GM19023 (cell line): ENCODE measurements around the gene MOGAT3.
A peak's percentile ranks its signal among the peaks of the same experiment; 100 is the strongest.

Experiments used
- ATAC-seq: cut with Tn5 transposase; IDR thresholded peaks from one replicate; pipeline ENCODE4 v1.9.1; 2021; ENCODE audit warnings: mild to moderate bottlenecking, moderate library complexity; ENCODE audit not compliant: unreplicated experiment

Gene MOGAT3

GRCh38 chr7:101173752-101174244, 27.0 kb downstream of the MOGAT3 start:
- ATAC-seq = no peak

GRCh38 chr7:101172854-101173751, 27.7 kb downstream of the MOGAT3 start:
- no peak for ATAC-seq

GRCh38 chr7:101172005-101172853, 28.6 kb downstream of the MOGAT3 start:
- ATAC-seq = no peak

- no peak for ATAC-seq
These were observed 29.4 kb downstream of the MOGAT3 start for GRCh38 chr7:101171442-101171837.

GRCh38 chr7:101170617-101171441, 30.0 kb downstream of the MOGAT3 start:
- ATAC-seq = no peak

GRCh38 chr7:101169838-101170551, 30.8 kb downstream of the MOGAT3 start:
- ATAC-seq = no peak

- no peak for ATAC-seq
These were observed 31.6 kb downstream of the MOGAT3 start for GRCh38 chr7:101169110-101169837.

- no peak for ATAC-seq
These were observed 32.3 kb downstream of the MOGAT3 start for GRCh38 chr7:101168412-101169049.

GRCh38 chr7:101167645-101168411, 33.0 kb downstream of the MOGAT3 start:
- no peak for ATAC-seq

GRCh38 chr7:101166909-101167644, 33.8 kb downstream of the MOGAT3 start:
- no peak for ATAC-seq

- no peak for ATAC-seq
These were observed 34.3 kb downstream of the MOGAT3 start for GRCh38 chr7:101166648-101166908.

- ATAC-seq = no peak
These were observed 34.7 kb downstream of the MOGAT3 start for GRCh38 chr7:101165958-101166647.

GRCh38 chr7:101165075-101165957, 35.5 kb downstream of the MOGAT3 start, which contains the start of gene VGF:
Gene VGF, minus strand, starts transcription at chr7:101165569. Its CDS starts 726 bp downstream, at chr7:101164843.
- ATAC-seq = peak; percentile 67

GRCh38 chr7:101164071-101164840, 36.6 kb downstream of the MOGAT3 start:
- no peak for ATAC-seq
